HepG2 (cell line): ENCODE measurements around the gene HSD3B7.

Experiments used
- ARID3A ChIP-seq: IDR thresholded peaks from 2 replicates; pipeline ENCODE4 v1.6.1; 2012; ENCODE audit warnings: low read depth, low read length, improper control_type of control experiment
- CTCF ChIP-seq: sonication (generic); formaldehyde crosslinking; IDR thresholded peaks from 2 replicates; pipeline ENCODE4 v1.5.0; 2020; ENCODE audit warnings: mild to moderate bottlenecking, missing genetic modification reagents, moderate library complexity
- GABPA ChIP-seq, 2 experiments: IDR thresholded peaks; 2 replicates each; pipeline ENCODE4 v1.6.1; 2011 to 2016; ENCODE audit warnings: low read depth in 2 of 2, low read length in 1 of 2, missing biosample characterization in 1 of 2, missing genetic modification characterization in 1 of 2
- PATZ1 ChIP-seq: sonication (generic); formaldehyde crosslinking; IDR thresholded peaks from 2 replicates; pipeline ENCODE4 v1.4.0; 2020; ENCODE audit warnings: missing genetic modification reagents
- SIN3A ChIP-seq: IDR thresholded peaks from 2 replicates; pipeline ENCODE4 v1.6.1; 2011; ENCODE audit warnings: low read depth, mild to moderate bottlenecking, control low read depth, low read length, borderline replicate concordance
- TFDP2 ChIP-seq: sonication (generic); formaldehyde crosslinking; IDR thresholded peaks from 2 replicates; pipeline ENCODE4 v1.4.0; 2020; ENCODE audit warnings: missing genetic modification reagents
- ZNF232 ChIP-seq: sonication (generic); formaldehyde crosslinking; IDR thresholded peaks from 2 replicates; pipeline ENCODE4 v1.4.0; 2020; ENCODE audit warnings: missing genetic modification reagents, borderline replicate concordance
- ZNF24 ChIP-seq: fragments of 450-650 bp; IDR thresholded peaks from 2 replicates; pipeline ENCODE4 v1.6.1; 2017; ENCODE audit warnings: antibody characterized with exemption, mild to moderate bottlenecking
- ZNF263 ChIP-seq: sonication (generic); formaldehyde crosslinking; IDR thresholded peaks from 2 replicates; pipeline ENCODE4 v1.4.0; 2020; ENCODE audit warnings: missing genetic modification reagents

- TF ChIP-seq ZNF263 (CRISPR knock-in tag) = no peak
- TF ChIP-seq PATZ1 = no peak
- TF ChIP-seq ARID3A = no peak
- TF ChIP-seq ZNF24 = no peak
- no peak for TF ChIP-seq GABPA (IDR thresholded peaks at IDR 0.05; ENCODE audit: low read depth, low read length)
- TF ChIP-seq GABPA (CRISPR knock-in tag; IDR thresholded peaks at IDR 0.05; ENCODE audit: low read depth) = no peak
- no peak for TF ChIP-seq CTCF (CRISPR knock-in tag)
- no peak for TF ChIP-seq SIN3A
- TF ChIP-seq ZNF232 (CRISPR knock-in tag) = no peak
- TF ChIP-seq TFDP2 (CRISPR knock-in tag) = no peak
Measured at GRCh38 chr16:30976486-30976885, 8.5 kb upstream of the HSD3B7 start.
